Measurements from ENCODE around the gene PRRT4. TPM values are rescaled to one million over a fixed set of nuclear protein-coding genes. Genes with fewer than 3 reads are reported as not detected.

Gene PRRT4
- total RNA-seq = 1.6 TPM
- long read RNA-seq, partial matches to known transcripts = 1 of 2 reads
- long read RNA-seq, other reads (novel, unspliced or antisense) = 1 of 2 reads

- Histone ChIP-seq H3K4me3 (peak within 1 kb of the TSS; percentile 68), H3K4me1 (peaks cover 23% of the 10 kb centered on the region), H3K9me3 (replicated peaks) (no peaks in the 10 kb centered on the region), H3K27me3 (ENCODE audit: low read depth) (peaks cover 70% of the 10 kb centered on the region), H3K27ac (replicated peaks) (no peak within 1 kb of the TSS), H3K36me3 (no peaks in the 10 kb centered on the region)
- intact Hi-C loops (cut with micrococcal nuclease) = no loop called here
- no peak for TF ChIP-seq CTCF (IDR thresholded peaks at IDR 0.05; ENCODE audit: borderline replicate concordance)
- peak; percentile 43 for DNase-seq
These were observed at the start of gene PRRT4 for GRCh38 chr7:128361411-128362379. Gene PRRT4 (minus strand): TSS chr7:128361690.

- H3K4me3 ChIP-seq = peak overlapping the region; percentile 77
- H3K36me3 ChIP-seq = no peaks in the 10 kb centered on the region
- no peaks in the 10 kb centered on the region for H3K27me3 ChIP-seq (ENCODE audit: low read depth)
- intact Hi-C loops (cut with micrococcal nuclease) = no loop called here
- H3K27ac ChIP-seq (replicated peaks) = peak overlapping the region; percentile 88
- no peak for DNase-seq
- no peak for TF ChIP-seq CTCF (IDR thresholded peaks at IDR 0.05; ENCODE audit: borderline replicate concordance)
- H3K4me1 ChIP-seq = peaks cover 48% of the 10 kb centered on the region
- H3K9me3 ChIP-seq (replicated peaks) = peaks cover 4% of the 10 kb centered on the region
These were observed 48.9 kb upstream of the PRRT4 start for GRCh38 chr7:128410451-128410753.

GRCh38 chr7:128409596-128410450 lies 48.3 kb upstream of the PRRT4 start, which contains the start of gene IMPDH1:
Gene IMPDH1 (minus strand): TSS chr7:128409982. CDS start chr7:128409901, 81 bp downstream.
- Histone ChIP-seq H3K36me3 (no peaks in the 10 kb centered on the region), H3K27me3 (ENCODE audit: low read depth) (no peaks in the 10 kb centered on the region), H3K4me1 (peaks cover 54% of the 10 kb centered on the region), H3K9me3 (replicated peaks) (peaks cover 4% of the 10 kb centered on the region), H3K4me3 (peak within 1 kb of the TSS; percentile 77), H3K27ac (replicated peaks) (peak within 1 kb of the TSS; percentile 88)
- no peak for TF ChIP-seq CTCF (IDR thresholded peaks at IDR 0.05; ENCODE audit: borderline replicate concordance)
- intact Hi-C loops (cut with micrococcal nuclease) = no loop called here
- peak; percentile 93 for DNase-seq

GRCh38 chr7:128408709-128409595 lies 47.5 kb upstream of the PRRT4 start:
- Histone ChIP-seq H3K9me3 (replicated peaks) (peaks cover 4% of the 10 kb centered on the region), H3K27me3 (ENCODE audit: low read depth) (no peaks in the 10 kb centered on the region), H3K36me3 (no peaks in the 10 kb centered on the region), H3K4me1 (peaks cover 63% of the 10 kb centered on the region), H3K4me3 (peak overlapping the region; percentile 77), H3K27ac (replicated peaks) (peak overlapping the region; percentile 88)
- DNase-seq = no peak
- TF ChIP-seq CTCF (IDR thresholded peaks at IDR 0.05; ENCODE audit: borderline replicate concordance) = no peak
- intact Hi-C loops (cut with micrococcal nuclease) = no loop called here

Data from left ventricle myocardium inferior (tissue), 1 donor.